ENCODE data around the gene AIDA.

DNA sequence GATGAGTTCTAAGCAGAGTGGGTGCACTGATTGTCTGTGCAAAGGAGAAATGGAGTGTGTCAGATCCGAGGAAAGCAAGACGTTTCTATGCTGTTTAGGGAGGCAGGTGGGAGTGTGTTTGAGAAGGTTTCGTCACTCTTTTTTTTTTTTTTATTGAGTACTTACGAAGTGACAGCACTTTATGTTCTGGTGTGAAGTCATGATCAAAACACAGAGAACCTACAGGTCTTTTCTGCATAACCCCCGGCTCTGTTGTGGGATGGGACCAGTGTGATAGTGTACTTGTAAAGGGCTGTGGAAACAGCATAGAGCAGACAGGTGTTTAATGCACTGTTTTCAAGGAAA, 67.7 kb downstream of the AIDA start:
- TF ChIP-seq, protein P1, sequence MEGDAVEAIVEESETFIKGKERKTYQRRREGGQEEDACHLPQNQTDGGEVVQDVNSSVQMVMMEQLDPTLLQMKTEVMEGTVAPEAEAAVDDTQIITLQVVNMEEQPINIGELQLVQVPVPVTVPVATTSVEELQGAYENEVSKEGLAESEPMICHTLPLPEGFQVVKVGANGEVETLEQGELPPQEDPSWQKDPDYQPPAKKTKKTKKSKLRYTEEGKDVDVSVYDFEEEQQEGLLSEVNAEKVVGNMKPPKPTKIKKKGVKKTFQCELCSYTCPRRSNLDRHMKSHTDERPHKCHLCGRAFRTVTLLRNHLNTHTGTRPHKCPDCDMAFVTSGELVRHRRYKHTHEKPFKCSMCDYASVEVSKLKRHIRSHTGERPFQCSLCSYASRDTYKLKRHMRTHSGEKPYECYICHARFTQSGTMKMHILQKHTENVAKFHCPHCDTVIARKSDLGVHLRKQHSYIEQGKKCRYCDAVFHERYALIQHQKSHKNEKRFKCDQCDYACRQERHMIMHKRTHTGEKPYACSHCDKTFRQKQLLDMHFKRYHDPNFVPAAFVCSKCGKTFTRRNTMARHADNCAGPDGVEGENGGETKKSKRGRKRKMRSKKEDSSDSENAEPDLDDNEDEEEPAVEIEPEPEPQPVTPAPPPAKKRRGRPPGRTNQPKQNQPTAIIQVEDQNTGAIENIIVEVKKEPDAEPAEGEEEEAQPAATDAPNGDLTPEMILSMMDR (IDR thresholded peaks at IDR 0.05): no peak
- TF ChIP-seq POLR2AphosphoS5 (IDR thresholded peaks at IDR 0.05; ENCODE audit: low read depth, low read length): no peak
- TF ChIP-seq RXRA (IDR thresholded peaks at IDR 0.05; ENCODE audit: borderline replicate concordance, low read depth): no peak
- TF ChIP-seq EZH2phosphoT487 (IDR thresholded peaks at IDR 0.05; ENCODE audit: borderline replicate concordance, low read depth): no peak
- TF ChIP-seq, protein P2, sequence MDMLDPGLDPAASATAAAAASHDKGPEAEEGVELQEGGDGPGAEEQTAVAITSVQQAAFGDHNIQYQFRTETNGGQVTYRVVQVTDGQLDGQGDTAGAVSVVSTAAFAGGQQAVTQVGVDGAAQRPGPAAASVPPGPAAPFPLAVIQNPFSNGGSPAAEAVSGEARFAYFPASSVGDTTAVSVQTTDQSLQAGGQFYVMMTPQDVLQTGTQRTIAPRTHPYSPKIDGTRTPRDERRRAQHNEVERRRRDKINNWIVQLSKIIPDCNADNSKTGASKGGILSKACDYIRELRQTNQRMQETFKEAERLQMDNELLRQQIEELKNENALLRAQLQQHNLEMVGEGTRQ (IDR thresholded peaks at IDR 0.05; ENCODE audit: borderline replicate concordance, low read depth, low read length): no peak
- no peak for TF ChIP-seq SIN3A (IDR thresholded peaks at IDR 0.05; ENCODE audit: borderline replicate concordance, low read depth, low read length)
- TF ChIP-seq EP300 (IDR thresholded peaks at IDR 0.05; ENCODE audit: borderline replicate concordance in 1 of 2, low read depth in 1 of 2, low read length in 1 of 2): no peak
- TF ChIP-seq TAF1 (IDR thresholded peaks at IDR 0.05; ENCODE audit: borderline replicate concordance, low read depth, low read length): no peak
- no peak for TF ChIP-seq NFIC (IDR thresholded peaks at IDR 0.05; ENCODE audit: borderline replicate concordance)
- no peak for TF ChIP-seq RFX5 (IDR thresholded peaks at IDR 0.05; ENCODE audit: low read length)
